Stimulated activated CD4-positive, alpha-beta T cell treated with anti-CD3 and anti-CD28 coated beads, TNF-alpha, amount 100 ng/mL, for 48 hours (primary cell): ENCODE data around the gene DLG2.

Source experiments
- DNase-seq, 3 donors: peaks; one replicate each; pipeline ENCODE4 v3.0.0-alpha.2; 2020; ENCODE audit warnings: low read depth in 3 of 3

DLG2 gene

DNA sequence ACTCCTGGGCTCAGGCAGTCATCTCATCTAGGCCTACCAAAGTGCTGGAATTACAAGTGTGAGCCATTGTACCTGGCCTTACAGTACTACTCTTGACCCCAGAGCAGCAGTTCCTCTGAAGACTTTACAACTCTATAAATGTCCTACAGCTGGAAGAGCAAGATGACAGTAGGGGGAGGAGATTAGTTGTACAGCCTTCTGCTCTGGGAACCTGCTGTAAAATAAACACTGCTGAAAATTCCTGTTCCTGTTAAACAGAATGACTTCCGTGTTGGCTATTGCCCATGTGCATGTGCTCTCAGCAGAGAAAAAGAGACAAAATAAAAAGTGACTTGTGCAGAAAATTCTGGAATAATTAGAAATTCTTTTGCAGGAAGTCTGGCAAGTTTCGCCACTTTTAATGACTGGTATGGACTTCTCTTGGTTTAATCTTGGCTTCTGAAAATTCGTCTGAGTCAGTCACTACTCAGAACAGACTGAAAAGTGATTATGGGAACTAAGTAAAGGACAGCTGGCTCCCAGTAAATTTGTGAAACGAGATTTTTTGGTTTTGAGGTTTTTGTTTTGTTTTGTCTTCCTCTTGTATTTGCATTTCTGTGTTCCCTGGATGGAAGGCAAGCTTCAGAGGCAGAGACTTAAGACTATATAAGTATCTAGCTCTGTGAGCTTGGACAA is 955.7 kb downstream of the DLG2 start:
- DNase-seq: no peak

GRCh38 chr11:84663731-84664130 is 963.4 kb downstream of the DLG2 start:
- DNase-seq: no peak

DNA sequence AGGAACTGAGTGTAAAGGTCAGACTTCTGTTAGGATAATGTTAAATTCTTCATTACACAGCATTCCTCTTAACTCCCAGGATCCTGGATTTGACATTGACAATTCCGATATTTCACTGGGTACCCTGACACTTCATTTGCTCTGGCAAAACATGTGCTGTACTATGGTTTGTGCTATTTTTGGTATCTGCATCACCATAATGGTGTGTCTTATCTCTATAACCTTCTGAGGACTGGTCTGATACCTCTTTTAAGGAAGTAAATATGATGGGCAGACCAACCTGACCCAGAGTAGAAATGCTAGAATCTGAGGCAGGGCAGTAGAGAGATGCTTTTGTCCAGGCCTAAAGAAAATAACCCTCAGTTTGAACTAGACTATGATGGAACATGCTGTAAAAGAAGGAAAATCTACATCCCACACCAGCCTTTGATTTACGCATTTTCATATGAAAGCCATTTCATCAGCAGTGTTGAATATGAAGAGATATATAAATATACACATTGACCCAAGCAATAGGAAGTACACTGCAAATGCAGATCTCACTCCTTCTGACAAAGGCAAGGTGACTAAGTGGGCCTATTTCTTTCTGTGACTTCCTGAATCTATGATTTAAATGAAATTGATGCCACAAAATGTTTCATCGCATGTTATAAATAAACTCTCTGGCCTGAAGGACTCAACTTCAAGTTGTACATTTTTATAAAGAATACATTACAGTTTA is 966.7 kb downstream of the DLG2 start:
- no peak for DNase-seq

DNA sequence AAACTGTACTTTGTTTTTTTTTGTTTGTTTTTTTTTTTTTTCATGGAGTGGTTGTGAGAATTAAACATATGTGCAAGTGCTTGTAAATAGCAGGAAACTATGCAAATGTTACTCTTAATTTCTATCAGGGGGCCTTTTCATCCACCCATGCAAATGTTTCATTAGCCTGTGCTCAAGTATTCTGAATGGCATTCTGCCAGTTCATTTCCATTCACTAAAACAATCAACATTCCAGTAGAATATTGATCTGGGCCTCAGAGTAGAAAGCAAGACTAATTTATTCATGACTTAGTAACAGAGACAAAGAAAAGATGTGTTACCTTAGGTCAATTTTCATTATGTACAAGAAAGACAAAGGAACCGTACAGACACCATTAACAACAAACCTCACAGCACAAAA is 971.4 kb downstream of the DLG2 start:
- no peak for DNase-seq

DNA sequence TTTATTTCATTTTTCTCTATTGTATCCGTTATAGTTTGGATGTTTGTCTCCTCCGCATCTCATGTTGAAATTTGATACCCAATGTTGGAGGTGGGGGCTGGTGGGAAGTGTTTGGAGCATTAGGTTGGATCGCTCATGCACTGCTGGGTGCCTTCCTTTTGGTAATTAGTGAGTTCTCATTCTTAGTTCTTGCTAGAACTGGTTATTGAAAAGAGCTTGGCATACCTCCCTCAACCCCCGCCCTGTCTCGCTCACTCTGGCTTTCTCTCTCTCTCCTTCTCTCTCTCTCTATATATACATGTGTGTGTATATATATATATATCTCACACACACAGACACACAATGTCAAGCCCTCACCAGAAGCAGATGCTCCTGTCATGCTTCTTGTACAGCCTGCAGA is 978.7 kb downstream of the DLG2 start:
- no peak for DNase-seq

- DNase-seq: no peak
Observed at GRCh38 chr11:84645988-84646694, 981.0 kb downstream of the DLG2 start.

DNA sequence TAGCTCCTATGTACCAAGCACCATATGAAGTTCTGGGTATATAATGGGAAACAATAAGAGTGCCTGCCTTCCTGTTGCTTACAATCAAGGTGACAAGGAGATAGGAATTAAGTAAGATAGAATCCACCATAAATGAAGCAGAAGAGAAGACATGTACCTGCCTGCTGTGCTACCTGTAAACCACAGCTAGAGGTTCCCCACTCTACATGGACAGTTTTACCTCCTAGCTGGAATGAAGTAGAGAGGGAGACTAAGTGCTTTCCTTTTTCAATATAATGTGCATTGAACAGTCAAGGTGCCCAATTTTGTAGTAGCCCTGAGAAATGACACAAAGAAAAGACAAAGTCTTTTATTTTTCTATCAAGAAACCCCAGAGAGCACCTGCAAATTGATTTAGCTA is 984.6 kb downstream of the DLG2 start:
- DNase-seq: no peak

GRCh38 chr11:84634309-84634708 is 992.8 kb downstream of the DLG2 start:
- no peak for DNase-seq

GRCh38 chr11:84628871-84629620 is 998.1 kb downstream of the DLG2 start:
- no peak for DNase-seq

GRCh38 chr11:84626256-84626655 is 1000.9 kb downstream of the DLG2 start:
- no peak for DNase-seq

DNA sequence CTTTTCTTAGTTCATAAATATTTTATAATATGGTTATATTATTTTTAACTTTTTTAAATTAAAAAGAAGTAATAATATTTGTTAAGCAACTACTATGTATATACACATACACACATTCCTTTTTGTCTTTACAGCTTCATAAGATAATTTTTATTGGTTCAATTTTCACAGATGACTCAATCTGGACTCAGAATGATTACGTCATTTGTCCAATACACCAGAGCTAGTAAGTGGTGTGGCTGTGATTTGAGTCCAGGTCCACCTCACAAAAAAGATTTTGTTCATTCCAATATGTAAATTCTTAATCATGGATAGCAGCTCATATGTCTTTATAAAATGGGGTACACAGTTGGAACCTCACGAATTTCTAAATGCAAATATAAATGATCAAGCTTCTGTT is 1014.5 kb downstream of the DLG2 start:
- DNase-seq: no peak

- no peak for DNase-seq
Observed at GRCh38 chr11:84608837-84609196, 1018.3 kb downstream of the DLG2 start.

DNA sequence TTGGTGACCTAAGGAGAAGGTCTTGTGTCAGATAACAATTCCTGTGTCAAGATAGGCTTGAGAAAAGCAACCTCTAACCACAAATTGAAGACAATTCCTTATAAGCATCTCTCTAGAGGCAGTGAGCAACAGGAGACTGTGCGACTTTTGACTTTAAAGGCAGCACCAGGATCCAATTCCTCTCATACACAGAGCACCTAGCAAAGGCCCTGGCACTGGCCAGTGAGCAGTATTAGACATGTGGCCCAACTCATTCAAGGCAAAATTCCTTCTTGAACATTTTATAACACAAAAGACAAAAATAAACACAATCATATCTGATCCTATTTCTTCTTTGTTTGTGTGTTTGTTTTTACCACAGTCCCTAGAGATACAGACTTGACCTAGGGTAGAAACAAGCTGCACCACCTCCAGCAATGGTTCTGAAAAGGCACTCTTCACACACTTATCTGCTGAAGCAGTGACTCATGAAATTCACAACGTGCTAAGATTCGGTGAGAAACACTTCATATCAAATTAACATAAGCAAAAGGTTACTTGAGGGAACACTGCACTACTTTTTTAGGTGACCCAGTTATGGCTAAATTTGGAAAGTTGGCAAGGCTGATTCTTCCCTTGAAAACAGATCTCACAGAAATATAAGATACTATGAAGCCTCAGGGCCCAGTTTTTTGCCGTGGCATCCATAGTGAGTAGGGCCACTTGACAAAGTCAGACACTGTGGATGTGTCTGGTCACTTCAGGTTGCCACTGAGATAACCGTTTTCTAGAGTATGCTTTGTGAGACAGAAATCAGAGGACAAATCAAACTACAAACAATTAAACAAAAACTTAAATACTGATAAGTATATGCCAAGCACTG is 1018.9 kb downstream of the DLG2 start:
- DNase-seq: no peak

DNA sequence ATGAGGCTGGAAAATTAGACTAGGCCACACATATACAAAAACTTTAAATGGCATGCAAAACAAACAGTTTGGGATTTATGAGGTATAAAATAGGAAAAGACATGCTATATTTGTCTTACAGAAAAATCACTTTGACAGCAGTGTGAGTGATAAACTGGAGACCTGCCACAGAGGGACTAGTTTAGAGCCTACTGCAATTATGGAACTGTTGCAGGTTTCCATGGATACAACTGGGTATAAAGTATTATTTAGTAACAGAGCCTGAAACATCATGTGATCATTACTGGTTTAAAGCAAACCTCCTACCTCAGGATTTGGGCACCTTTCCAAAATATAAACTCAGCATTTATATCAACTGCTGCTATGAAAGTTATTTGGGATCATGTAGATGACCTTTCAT is 1032.5 kb downstream of the DLG2 start:
- DNase-seq: no peak

DNA sequence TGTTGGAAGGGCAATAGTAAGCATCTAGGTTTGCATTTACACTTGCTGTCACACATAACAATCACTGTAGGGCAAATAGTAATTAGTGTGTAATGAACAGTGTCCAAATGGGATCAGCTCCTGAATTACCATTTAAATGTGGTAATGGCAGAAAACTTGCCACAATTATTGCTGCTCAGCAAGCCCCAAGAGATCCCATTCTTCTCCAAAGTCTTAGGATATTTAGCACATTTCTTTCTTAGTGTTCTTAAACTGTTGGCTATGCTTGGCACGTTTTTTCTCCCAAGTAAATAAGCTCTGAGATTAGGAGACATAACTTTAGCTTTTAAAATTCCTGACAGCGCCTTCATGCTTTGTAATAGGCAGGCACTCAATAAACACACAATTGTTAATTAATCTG is 1037.0 kb downstream of the DLG2 start:
- DNase-seq: no peak

DNA sequence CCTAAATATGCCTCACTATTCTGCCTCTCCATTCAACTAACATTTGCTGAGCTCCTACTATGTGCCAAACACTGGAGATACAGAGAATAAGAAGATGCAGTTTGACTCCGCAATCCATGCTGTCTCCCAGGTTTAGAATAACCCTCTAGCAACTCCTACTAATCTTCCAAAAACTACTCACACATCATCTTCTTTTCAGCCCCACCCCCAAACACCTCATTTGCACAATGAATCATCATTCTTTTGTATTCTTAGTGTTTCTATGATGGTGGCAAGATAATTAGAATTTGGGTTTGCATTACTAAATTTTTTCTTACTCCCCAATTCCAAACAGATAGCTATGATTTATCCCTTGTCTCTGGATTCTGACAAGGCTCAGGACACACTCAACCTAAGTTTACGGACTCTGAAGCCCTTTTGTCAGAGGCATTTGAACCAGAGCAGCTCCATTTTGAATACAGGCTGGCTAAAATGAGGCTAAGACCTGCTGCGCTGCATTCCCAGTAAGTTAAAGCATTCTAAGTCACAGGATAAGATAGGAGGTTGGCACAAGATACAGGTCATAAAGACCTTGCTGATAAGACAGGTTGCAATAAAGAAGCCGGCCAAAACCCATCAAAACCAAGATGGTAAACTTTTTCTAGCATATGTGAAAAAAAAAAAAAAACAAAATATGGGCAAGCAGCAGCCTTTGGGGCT is 1038.9 kb downstream of the DLG2 start:
- DNase-seq: no peak

GRCh38 chr11:84583106-84583505 is 1044.0 kb downstream of the DLG2 start:
- no peak for DNase-seq

DNA sequence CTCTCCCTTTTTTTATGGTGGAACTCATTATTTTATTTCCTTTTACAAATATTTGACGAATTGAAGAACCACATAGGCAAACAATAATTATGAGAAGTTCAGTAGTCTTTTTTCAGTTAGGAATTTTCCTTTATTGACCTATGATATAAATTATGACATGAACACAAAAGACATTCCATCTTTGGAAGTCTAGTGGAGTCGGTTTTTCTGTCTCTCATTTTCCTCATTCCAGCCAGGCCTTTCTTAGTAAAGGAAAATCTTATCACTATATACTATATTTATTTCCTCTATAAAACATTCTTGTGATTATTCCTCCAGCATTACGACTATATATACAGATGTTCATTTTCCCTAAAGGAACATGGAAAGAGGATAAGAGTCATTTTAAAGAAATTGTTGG is 1046.1 kb downstream of the DLG2 start:
- DNase-seq: no peak

DNA sequence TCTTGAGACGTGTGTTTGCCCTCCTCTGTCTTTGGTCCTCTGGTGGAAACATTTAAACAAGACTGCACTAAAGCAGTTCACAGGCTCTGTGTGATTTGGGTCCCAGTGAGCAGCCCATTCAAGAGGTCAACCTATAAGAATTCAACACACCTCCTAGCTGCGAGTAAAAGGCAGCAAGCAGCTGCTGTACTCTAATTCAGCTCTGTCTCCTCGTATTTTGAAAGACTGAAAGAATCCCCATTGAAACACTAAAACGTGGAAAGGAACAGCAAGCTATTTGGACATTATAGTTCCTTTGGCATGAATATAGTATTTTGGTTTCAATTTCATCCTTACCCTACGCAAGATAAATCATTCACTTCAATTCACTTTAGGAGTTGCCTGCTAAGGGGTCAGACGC is 1046.7 kb downstream of the DLG2 start:
- no peak for DNase-seq

DNA sequence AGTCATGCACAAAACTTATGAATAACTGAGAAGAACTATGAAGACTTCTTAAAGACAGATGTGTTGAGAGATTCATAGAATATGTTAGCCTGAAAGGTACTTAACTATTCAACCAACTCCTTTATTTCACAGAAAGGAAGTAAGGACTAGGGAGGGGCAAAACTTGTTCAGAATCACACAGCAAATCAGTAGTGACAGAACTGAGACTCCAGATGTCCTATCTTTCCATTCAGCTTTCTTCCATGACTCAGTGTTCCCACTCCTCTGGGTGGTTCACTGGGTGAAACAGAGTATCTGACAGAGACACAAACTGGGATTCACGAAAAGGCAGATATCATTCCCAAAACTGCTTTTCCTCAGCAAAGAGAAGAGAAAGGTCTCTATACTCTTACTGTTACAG is 1053.3 kb downstream of the DLG2 start:
- DNase-seq: no peak

DNA sequence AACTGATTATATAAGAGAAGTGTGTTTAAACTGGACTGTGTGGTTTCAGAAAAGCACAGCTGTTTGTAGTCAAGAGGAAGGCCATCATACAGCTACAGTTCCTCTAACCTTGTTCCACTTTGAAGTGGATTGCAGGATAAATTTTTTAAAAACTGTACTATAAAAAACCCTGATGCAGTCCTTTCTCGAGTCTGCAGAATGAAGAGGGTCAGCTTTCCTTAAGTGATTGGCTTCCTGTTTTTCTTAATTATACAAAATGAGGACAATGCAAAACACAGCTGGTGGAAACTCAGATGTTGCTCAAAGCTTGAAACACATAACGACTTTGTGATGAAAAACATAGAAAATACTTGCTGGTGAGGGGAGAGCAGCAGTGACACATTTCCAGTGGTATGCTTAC is 1060.5 kb downstream of the DLG2 start:
- DNase-seq: no peak
